Measurements from ENCODE around the gene KRTAP13-2. TPM values are rescaled to one million over a fixed set of nuclear protein-coding genes. Genes with fewer than 3 reads are reported as not detected.

Gene KRTAP13-2
- polyA plus RNA-seq, 1 of the 3 experiments (the other 2 are of a cell fraction) = not detected

DNA sequence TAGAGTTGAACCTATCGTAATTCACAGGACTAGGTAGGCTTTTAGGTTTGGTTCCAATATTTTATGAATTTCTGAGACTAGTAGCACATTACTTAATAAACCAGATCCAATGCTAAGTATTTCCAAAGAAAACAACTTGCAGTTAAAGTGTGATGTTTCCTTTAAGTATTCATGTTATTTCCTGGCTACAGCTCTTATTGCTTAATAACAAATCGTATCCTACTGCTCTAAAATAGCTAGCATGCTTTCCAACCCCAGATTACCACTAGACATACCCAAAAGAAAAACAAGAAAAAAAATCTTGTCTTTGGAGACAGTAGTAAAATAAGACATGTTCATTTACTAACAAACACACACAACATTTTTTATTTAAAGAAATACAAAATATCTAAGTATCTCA lies 35.5 kb downstream of the KRTAP13-2 start (continued):
- TF ChIP-seq USF1 (IDR thresholded peaks at IDR 0.05; ENCODE audit: borderline replicate concordance, low read depth) = no peak

DNA sequence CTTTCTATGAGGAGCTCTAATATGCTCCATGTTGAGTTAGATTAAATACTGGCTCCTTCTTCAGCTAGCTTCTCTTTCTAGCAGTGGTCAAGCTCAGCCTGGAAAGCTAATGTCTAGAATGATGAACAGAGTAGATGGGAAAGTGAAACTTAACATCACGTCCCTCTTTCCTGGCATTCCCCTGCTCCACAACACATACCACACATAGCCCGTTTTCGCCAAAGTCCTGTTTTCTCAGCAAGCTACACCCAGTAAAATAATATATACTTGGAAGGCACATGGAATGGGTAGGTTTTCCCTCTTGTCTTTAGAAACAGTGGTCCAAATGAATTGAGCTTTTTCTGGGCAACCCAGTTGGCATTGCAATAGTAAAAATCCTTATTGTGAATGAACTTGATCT lies 38.3 kb downstream of the KRTAP13-2 start:
- H3K9me3 ChIP-seq = no peaks in the 10 kb centered on the region
- H3K36me3 ChIP-seq (replicated peaks in 1 of 2; ENCODE audit: control insufficient read depth in 1 of 2, insufficient read depth in 2 of 2, low read length in 1 of 2) = no peaks in the 10 kb centered on the region
- no peaks in the 10 kb centered on the region for H3K79me2 ChIP-seq (ENCODE audit: insufficient read depth)
- H3K4me3 ChIP-seq (ENCODE audit: low read depth in 2 of 2, low read length in 1 of 2) = no peak overlapping the region
- ChIA-PET CTCF (interaction anchor here (0.7 kb wide), 1 partner anchor 65 kb away, joined by 3 read pairs; no protein-coding TSS in a partner anchor), POLR2A (no interaction called here)
- TF ChIP-seq PBX3 (IDR thresholded peaks at IDR 0.05) = no peak
- TF ChIP-seq, protein P1, sequence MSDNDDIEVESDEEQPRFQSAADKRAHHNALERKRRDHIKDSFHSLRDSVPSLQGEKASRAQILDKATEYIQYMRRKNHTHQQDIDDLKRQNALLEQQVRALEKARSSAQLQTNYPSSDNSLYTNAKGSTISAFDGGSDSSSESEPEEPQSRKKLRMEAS (IDR thresholded peaks at IDR 0.05; ENCODE audit: low read depth) = no peak
- TF ChIP-seq IRF3 (IDR thresholded peaks at IDR 0.05; ENCODE audit: low read depth, low read length) = no peak
- no peak for TF ChIP-seq ZBTB33 (IDR thresholded peaks at IDR 0.05; ENCODE audit: borderline replicate concordance, low read depth)
- TF ChIP-seq RAD21 (IDR thresholded peaks at IDR 0.05; ENCODE audit: low read length) = no peak
- no peak for TF ChIP-seq JUND (IDR thresholded peaks at IDR 0.05)
- TF ChIP-seq YY1 (IDR thresholded peaks at IDR 0.05; ENCODE audit: low read depth) = no peak
- TF ChIP-seq TAF1 (IDR thresholded peaks at IDR 0.05; ENCODE audit: borderline replicate concordance, low read depth, low read length) = no peak
- no peak for TF ChIP-seq CTCF (IDR thresholded peaks at IDR 0.05)
- no peak for TF ChIP-seq SMC3 (IDR thresholded peaks at IDR 0.05; ENCODE audit: low read depth, low read length)
- TF ChIP-seq RCOR1 (IDR thresholded peaks at IDR 0.05; ENCODE audit: low read length) = no peak
- no peak for TF ChIP-seq CHD2 (IDR thresholded peaks at IDR 0.05; ENCODE audit: low read length, partially characterized antibody)
- TF ChIP-seq RFX5 (IDR thresholded peaks at IDR 0.05; ENCODE audit: low read length) = no peak
- TF ChIP-seq USF1 (IDR thresholded peaks at IDR 0.05; ENCODE audit: borderline replicate concordance, low read depth) = no peak
- no peak for TF ChIP-seq ELF1 (IDR thresholded peaks at IDR 0.05)
- 4% methylated on average over 3 of the region's 3 CpGs for WGBS (ENCODE audit: low lambda C conversion rate)
- H3K4me2 ChIP-seq = no peak overlapping the region
- H3F3A ChIP-seq (replicated peaks; ENCODE audit: insufficient read depth) = no peaks in the 10 kb centered on the region
- H3K4me1 ChIP-seq (ENCODE audit: control insufficient read depth in 1 of 2, insufficient read depth in 2 of 2, low read depth in 1 of 2, low read length in 1 of 2) = no peaks in the 10 kb centered on the region
- no peak overlapping the region for H3K27ac ChIP-seq (ENCODE audit: low read depth in 2 of 2, low read length in 1 of 2)
- no peaks in the 10 kb centered on the region for H3K9me2 ChIP-seq
- no peak for DNase-seq
- H3K27me3 ChIP-seq (ENCODE audit: insufficient read depth) = no peaks in the 10 kb centered on the region
- H4K20me1 ChIP-seq (ENCODE audit: insufficient read depth) = no peaks in the 10 kb centered on the region
- H2AFZ ChIP-seq (ENCODE audit: low read depth) = no peak overlapping the region
- no peak overlapping the region for H3K9ac ChIP-seq
